Ovary (tissue), 3 donors: ENCODE results near the gene CALML5.

ENCODE experiments used
- CTCF ChIP-seq, 3 donors: fragments of 450-650 bp in 2 of 3; fragments of 200-600 bp in 1 of 3; IDR thresholded peaks; one replicate each; pipeline versions ENCODE4 v1.5.1 to v1.8.0; 2016 to 2022; ENCODE audit warnings: antibody characterized with exemption in 3 of 3, mild to moderate bottlenecking in 1 of 3
- EP300 ChIP-seq: sonication (generic); formaldehyde crosslinking; IDR thresholded peaks from one replicate; pipeline ENCODE4 v1.6.1; 2017; ENCODE audit warnings: antibody characterized with exemption
- donor health status: DM: no; HTN: no; CAD: no.

GRCh38 chr10:5503477-5503835 is 4.1 kb upstream of the CALML5 start:
- TF ChIP-seq CTCF (IDR thresholded peaks at IDR 0.05) (no peak), EP300 (no peak)
